ENCODE measurements around the gene C1QTNF1.

DNA sequence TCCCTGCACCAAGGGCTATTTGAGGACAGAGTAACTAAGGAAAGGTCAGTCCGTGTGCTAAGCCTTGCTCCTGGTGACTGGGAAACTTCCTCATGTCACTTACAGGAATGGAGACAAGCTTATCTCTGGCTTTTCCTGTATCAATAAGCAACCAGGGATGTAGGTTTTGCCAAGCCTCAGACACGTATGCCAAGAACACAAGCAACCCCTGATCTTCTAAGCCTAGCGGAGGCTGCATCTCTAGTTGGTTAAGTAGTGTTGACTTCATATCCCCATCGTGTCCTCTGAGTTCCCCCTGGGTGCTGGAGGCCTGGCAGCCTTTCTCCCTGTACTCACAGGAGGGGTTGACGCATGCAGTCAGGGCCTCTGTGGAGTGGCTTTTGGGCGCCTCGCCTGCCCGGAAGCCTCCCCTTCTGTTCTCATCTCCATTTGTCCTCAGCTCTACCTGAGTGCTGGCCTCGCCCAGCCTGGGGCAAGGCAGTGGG, 1.4 kb upstream of the C1QTNF1 start:
- no peak for TF ChIP-seq EZH2 (IDR thresholded peaks at IDR 0.05; ENCODE audit: borderline replicate concordance)
- TF ChIP-seq, protein P1, sequence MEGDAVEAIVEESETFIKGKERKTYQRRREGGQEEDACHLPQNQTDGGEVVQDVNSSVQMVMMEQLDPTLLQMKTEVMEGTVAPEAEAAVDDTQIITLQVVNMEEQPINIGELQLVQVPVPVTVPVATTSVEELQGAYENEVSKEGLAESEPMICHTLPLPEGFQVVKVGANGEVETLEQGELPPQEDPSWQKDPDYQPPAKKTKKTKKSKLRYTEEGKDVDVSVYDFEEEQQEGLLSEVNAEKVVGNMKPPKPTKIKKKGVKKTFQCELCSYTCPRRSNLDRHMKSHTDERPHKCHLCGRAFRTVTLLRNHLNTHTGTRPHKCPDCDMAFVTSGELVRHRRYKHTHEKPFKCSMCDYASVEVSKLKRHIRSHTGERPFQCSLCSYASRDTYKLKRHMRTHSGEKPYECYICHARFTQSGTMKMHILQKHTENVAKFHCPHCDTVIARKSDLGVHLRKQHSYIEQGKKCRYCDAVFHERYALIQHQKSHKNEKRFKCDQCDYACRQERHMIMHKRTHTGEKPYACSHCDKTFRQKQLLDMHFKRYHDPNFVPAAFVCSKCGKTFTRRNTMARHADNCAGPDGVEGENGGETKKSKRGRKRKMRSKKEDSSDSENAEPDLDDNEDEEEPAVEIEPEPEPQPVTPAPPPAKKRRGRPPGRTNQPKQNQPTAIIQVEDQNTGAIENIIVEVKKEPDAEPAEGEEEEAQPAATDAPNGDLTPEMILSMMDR (IDR thresholded peaks at IDR 0.05; ENCODE audit: poor library complexity), result no peak

Data from hepatocyte (in vitro differentiated cells).